AG04449 (cell line): ENCODE measurements around the gene NEK8.

Experiments
- CTCF ChIA-PET: fragments of 350-600 bp; formaldehyde crosslinking; extraction: SDS; loops from one replicate; lab custom pipeline; 2021; ENCODE audit warnings: antibody characterized with exemption; lab: Yijun Ruan, JAX
- POLR2A ChIA-PET: fragments of 400-600, 350-600 bp; formaldehyde crosslinking; extraction: SDS; loops from one replicate; lab custom pipeline; 2020; ENCODE audit warnings: antibody characterized with exemption, inconsistent platforms; lab: Yijun Ruan, JAX
- DNase-seq: peaks from one replicate; pipeline ENCODE4 v3.0.0-alpha.2; 2010; ENCODE audit warnings: low read depth, low spot score
- H3K4me3 ChIP-seq: 2 replicates; pipeline ENCODE4 v1.5.1; 2011; ENCODE audit warnings: low read depth, mild to moderate bottlenecking, control low read depth, low read length
- TF ChIP-seq, protein P1 (sequence below): IDR thresholded peaks from one replicate; pipeline ENCODE4 v1.5.1; 2011; ENCODE audit warnings: mild to moderate bottlenecking, moderate library complexity, low read length, control low read depth, inconsistent platforms; ENCODE audit not compliant: insufficient read depth; ENCODE audit errors: missing control alignments

NEK8 gene

DNA sequence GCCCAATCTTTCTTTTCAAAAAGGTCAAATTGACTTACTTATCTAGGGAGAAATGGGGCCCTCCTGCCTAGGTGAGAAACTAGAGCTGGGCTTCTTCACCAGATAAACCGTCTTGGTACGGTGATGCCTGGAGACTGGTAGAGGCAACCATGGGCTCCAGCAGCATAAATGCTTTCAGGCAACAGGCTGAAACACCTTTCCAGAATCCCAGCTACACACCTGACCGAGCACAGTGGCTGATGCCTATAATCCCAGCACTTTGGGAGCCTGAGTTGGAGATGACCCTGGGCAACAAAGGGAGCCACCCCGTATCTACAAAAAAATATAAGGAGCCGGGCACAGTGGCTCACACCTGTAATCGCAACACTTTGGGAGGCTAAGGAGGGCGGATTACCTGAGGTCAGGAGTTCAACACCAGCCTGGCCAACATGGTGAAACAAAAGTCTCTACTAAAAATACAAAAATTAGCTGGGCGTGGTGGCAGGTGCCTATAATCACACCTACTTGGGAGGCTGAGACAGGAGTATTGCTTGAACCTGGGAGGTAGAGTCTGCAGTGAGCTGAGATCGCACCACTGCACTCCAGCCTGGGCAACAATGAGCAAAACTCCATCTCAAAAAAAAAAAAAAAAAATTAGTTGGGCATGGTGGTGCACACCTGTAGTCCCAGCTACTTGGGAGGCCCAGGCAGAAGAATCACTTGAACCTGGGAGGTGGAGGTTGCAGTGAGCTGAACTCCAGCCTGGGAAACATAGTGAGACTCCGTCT lies 23.2 kb downstream of the NEK8 start:
- POLR2A ChIA-PET = interaction anchor here (0.6 to 13.2 kb wide), 5 partner anchors 11 to 200 kb away, joined by 3 to 174 read pairs (median 4); partner anchors contain the start of genes NEK8 and TLCD1
- no peak overlapping the region for H3K4me3 ChIP-seq
- DNase-seq = no peak
- TF ChIP-seq, protein P1, sequence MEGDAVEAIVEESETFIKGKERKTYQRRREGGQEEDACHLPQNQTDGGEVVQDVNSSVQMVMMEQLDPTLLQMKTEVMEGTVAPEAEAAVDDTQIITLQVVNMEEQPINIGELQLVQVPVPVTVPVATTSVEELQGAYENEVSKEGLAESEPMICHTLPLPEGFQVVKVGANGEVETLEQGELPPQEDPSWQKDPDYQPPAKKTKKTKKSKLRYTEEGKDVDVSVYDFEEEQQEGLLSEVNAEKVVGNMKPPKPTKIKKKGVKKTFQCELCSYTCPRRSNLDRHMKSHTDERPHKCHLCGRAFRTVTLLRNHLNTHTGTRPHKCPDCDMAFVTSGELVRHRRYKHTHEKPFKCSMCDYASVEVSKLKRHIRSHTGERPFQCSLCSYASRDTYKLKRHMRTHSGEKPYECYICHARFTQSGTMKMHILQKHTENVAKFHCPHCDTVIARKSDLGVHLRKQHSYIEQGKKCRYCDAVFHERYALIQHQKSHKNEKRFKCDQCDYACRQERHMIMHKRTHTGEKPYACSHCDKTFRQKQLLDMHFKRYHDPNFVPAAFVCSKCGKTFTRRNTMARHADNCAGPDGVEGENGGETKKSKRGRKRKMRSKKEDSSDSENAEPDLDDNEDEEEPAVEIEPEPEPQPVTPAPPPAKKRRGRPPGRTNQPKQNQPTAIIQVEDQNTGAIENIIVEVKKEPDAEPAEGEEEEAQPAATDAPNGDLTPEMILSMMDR = no peak
- CTCF ChIA-PET = interaction anchor here (1.1 to 17.9 kb wide), 19 partner anchors 8 to 386 kb away, joined by 3 to 603 read pairs (median 5); partner anchors contain the start of genes NEK8, RPL23A, TLCD1 and TRAF4

DNA sequence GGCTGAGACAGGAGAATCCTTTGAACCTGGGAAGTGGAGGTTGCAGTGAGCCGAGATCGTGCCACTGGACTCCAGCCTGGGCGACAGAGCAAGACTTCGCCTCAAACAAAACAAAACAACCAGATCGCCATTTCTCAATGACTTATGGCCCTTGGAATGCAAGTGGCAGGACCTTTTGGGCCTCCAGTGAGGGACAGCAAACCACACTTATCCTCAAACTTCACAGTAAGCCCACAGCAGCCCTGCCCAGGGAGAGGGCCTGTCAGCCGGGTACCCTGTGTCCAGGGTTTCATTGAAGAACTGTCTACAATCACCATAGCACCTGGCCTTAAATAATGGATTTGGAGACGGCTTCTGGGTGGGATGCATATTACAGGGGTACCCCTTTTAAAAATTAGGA lies 26.9 kb downstream of the NEK8 start:
- no peak for DNase-seq
- POLR2A ChIA-PET = no interaction called here
- TF ChIP-seq, protein P1 = no peak
- CTCF ChIA-PET = interaction anchor here (2.1 to 17.9 kb wide), 3 partner anchors 9 to 28 kb away, joined by 17 to 603 read pairs (median 295); partner anchors contain the start of genes NEK8, RPL23A and TLCD1
- H3K4me3 ChIP-seq = no peak overlapping the region

GRCh38 chr17:28756049-28756804 lies 27.6 kb downstream of the NEK8 start:
- TF ChIP-seq, protein P1 = no peak
- no peak for DNase-seq
- ChIA-PET POLR2A (no interaction called here), CTCF (interaction anchor here (0.8 to 17.9 kb wide), 6 partner anchors 8 to 30 kb away, joined by 3 to 295 read pairs (median 4); partner anchors contain the start of genes NEK8 and TLCD1)
- no peak overlapping the region for H3K4me3 ChIP-seq

DNA sequence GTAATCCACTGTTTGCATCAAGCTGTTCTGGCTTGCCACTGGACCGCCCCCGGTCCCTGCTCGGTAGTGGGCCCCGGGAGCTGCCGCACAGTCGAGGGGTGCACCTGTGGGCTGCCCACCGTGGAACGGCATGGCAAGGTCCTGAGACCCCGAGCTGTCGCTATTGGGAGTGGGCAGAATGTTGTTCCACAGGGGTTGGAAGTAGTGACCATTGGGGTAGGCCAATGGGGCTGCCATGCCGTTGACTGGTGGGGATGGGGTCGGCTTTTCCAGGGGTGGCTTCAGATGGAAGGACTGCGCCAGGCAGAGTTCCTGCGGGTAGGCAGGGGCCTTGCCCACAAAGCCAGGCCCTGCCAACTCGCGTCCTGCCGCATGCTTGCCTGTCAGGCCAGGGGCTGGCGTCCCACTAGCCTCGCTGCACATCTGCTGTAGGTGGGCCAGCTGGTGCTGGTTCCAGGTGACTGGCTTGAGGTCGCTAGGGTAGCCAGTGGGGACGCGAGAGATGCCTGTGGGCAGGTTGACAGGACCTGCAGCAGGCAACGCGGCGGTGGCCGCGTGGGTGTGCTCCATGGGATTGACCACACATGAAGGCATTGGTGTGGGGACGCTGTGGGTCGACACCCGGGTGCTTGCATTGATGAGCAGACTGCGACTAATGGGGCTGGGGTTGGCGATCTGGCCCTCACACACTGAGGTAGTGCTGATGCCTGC lies 30.0 kb downstream of the NEK8 start:
- CTCF ChIA-PET = no interaction called here
- H3K4me3 ChIP-seq = no peak overlapping the region
- POLR2A ChIA-PET = interaction anchor here (1.4 kb wide), 1 partner anchor 13 kb away, joined by 3 read pairs; no protein-coding TSS in a partner anchor
- no peak for DNase-seq
- TF ChIP-seq, protein P1 = no peak

DNA sequence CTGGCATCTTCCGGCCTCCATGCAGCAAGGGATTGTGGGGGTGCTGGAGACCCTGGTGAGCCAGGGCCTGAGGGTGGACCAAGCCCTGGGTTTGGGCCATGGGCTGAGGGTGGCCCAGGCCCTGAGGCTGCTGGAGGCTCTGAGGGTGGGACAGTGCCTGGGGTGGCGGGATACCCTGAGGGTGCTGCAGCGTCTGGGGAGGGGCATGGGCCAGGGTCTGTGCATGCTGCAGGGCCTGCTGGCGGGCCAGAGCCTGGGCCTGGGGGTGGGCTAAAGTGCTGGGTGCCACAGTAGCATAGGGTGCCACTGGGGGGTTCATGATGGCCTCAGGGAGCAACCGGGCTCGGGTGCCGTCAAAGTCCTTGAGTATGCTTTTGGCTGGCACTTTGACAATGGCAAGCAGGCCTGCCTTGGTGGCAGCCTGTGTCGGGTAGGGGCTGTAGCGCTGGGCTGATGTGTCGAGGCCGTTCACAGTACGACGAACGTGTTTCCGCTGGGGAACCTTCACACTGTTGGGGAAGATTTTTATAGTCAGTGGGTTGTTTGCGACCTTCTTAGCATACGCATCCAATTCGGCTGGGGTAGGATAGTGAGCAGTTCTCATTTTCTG lies 30.8 kb downstream of the NEK8 start:
- no peak for DNase-seq
- H3K4me3 ChIP-seq = no peak overlapping the region
- TF ChIP-seq, protein P1 = no peak
- CTCF ChIA-PET = interaction anchor here (3.0 to 10.0 kb wide), 4 partner anchors 10 to 158 kb away, joined by 15 to 295 read pairs (median 80); partner anchors contain the start of genes NEK8, TLCD1 and TRAF4
- POLR2A ChIA-PET = no interaction called here
